Mesenchymal stem cell (in vitro differentiated cells and primary cell): ENCODE measurements around the gene NRXN3.

ENCODE experiments used
- DNase-seq: peaks from one replicate; pipeline ENCODE4 v3.0.0-alpha.2; 2013
- H2AFZ ChIP-seq: one replicate; pipeline ENCODE4 v1.6.1; 2013; ENCODE audit warnings: low read depth, mild to moderate bottlenecking, control low read depth, inconsistent platforms, low read length, moderate library complexity
- H2AK5ac ChIP-seq: 2 replicates; pipeline ENCODE4 v1.6.1; 2013; ENCODE audit warnings: low read length, moderate library complexity, mild to moderate bottlenecking, inconsistent platforms; ENCODE audit not compliant: severe bottlenecking
- H2BK120ac ChIP-seq: one replicate; pipeline ENCODE4 v1.6.1; 2013; ENCODE audit warnings: low read depth, mild to moderate bottlenecking, inconsistent platforms, low read length, moderate library complexity
- H2BK12ac ChIP-seq, 2 experiments: one replicate each; pipeline ENCODE4 v1.6.1; 2013; ENCODE audit warnings: inconsistent platforms in 2 of 2, low read length in 2 of 2, mild to moderate bottlenecking in 2 of 2, moderate library complexity in 2 of 2, control low read depth in 1 of 2
- H2BK15ac ChIP-seq: one replicate; pipeline ENCODE4 v1.6.1; 2013; ENCODE audit warnings: mild to moderate bottlenecking, low read depth, inconsistent platforms; ENCODE audit not compliant: poor library complexity, severe bottlenecking
- H2BK5ac ChIP-seq: 2 replicates; pipeline ENCODE4 v1.6.1; 2013; ENCODE audit warnings: low read depth, mild to moderate bottlenecking, low read length, control low read depth, inconsistent platforms; ENCODE audit not compliant: poor library complexity, severe bottlenecking
- H3K14ac ChIP-seq, 2 experiments: one replicate each; pipeline ENCODE4 v1.6.1; 2013; ENCODE audit warnings: inconsistent platforms in 2 of 2, low read length in 2 of 2, control low read depth in 1 of 2, mild to moderate bottlenecking in 1 of 2, moderate library complexity in 1 of 2
- H3K18ac ChIP-seq, 2 experiments: one replicate each; pipeline ENCODE4 v1.6.1; 2013; ENCODE audit warnings: inconsistent platforms in 2 of 2, low read length in 2 of 2, control low read depth in 1 of 2, low read depth in 1 of 2, mild to moderate bottlenecking in 1 of 2
- H3K23ac ChIP-seq, 2 experiments: one replicate each; pipeline ENCODE4 v1.6.1; 2013; ENCODE audit warnings: inconsistent platforms in 2 of 2, low read length in 2 of 2, mild to moderate bottlenecking in 2 of 2, moderate library complexity in 2 of 2, control low read depth in 1 of 2
- H3K27ac ChIP-seq: 2 replicates; pipeline ENCODE4 v1.5.1; 2013; ENCODE audit warnings: mild to moderate bottlenecking, moderate library complexity, low read length, control low read depth, inconsistent platforms; ENCODE audit not compliant: poor library complexity, severe bottlenecking
- H3K27me3 ChIP-seq, 2 experiments: 2 replicates each; pipeline versions ENCODE4 v1.6.1 to v1.7.0; 2013; ENCODE audit warnings: low read length in 2 of 2, mild to moderate bottlenecking in 2 of 2, moderate library complexity in 2 of 2, control low read depth in 1 of 2, inconsistent platforms in 1 of 2; ENCODE audit not compliant: control insufficient read depth in 1 of 2, insufficient read depth in 1 of 2
- H3K36me3 ChIP-seq, 2 experiments: 2 replicates each; pipeline versions ENCODE4 v1.6.1 to v1.7.0; 2013; ENCODE audit warnings: low read length in 2 of 2, control low read depth in 1 of 2, inconsistent platforms in 1 of 2, low read depth in 1 of 2, mild to moderate bottlenecking in 1 of 2; ENCODE audit not compliant: insufficient read depth in 2 of 2, control insufficient read depth in 1 of 2
- H3K4ac ChIP-seq, 2 experiments: one replicate each; pipeline ENCODE4 v1.6.1; 2013; ENCODE audit warnings: inconsistent platforms in 2 of 2, low read length in 2 of 2, mild to moderate bottlenecking in 2 of 2, moderate library complexity in 2 of 2, control low read depth in 1 of 2, low read depth in 1 of 2
- H3K4me1 ChIP-seq: 2 replicates; pipeline ENCODE4 v1.6.1; 2013; ENCODE audit warnings: low read depth, low read length, control low read depth; ENCODE audit not compliant: control insufficient read depth, insufficient read depth
- H3K4me2 ChIP-seq: 2 replicates; pipeline ENCODE4 v1.6.1; 2013; ENCODE audit warnings: low read length, mild to moderate bottlenecking, inconsistent platforms; ENCODE audit not compliant: poor library complexity, severe bottlenecking
- H3K4me3 ChIP-seq, 2 experiments: 2 replicates each; pipeline versions ENCODE4 v1.5.1 to v1.7.0; 2013; ENCODE audit warnings: low read length in 2 of 2, mild to moderate bottlenecking in 2 of 2, control low read depth in 1 of 2, low read depth in 1 of 2; ENCODE audit not compliant: insufficient read depth in 1 of 2
- H3K79me1 ChIP-seq: replicated peaks from 2 replicates; pipeline ENCODE4 v1.6.1; 2013; ENCODE audit warnings: mild to moderate bottlenecking, control low read depth, low read length, inconsistent platforms; ENCODE audit not compliant: poor library complexity, severe bottlenecking
- H3K9ac ChIP-seq: 2 replicates; pipeline ENCODE4 v1.7.0; 2013; ENCODE audit warnings: mild to moderate bottlenecking, low read length, moderate library complexity
- H3K9me3 ChIP-seq: 2 replicates; pipeline ENCODE4 v1.7.0; 2013; ENCODE audit warnings: mild to moderate bottlenecking, low read length; ENCODE audit not compliant: control insufficient read depth
- H4K8ac ChIP-seq: one replicate; pipeline ENCODE4 v1.6.1; 2013; ENCODE audit warnings: inconsistent platforms, mild to moderate bottlenecking, low read length, moderate library complexity
- H4K91ac ChIP-seq: one replicate; pipeline ENCODE4 v1.6.1; 2013; ENCODE audit warnings: mild to moderate bottlenecking, low read length, inconsistent platforms
- WGBS: methylation state at CpG from one replicate; pipeline ENCODE4 v1.1.7; 2013; ENCODE audit warnings: mixed read lengths; 5-methylcytosine and 5-hydroxymethylcytosine counted together

NRXN3 gene

DNA sequence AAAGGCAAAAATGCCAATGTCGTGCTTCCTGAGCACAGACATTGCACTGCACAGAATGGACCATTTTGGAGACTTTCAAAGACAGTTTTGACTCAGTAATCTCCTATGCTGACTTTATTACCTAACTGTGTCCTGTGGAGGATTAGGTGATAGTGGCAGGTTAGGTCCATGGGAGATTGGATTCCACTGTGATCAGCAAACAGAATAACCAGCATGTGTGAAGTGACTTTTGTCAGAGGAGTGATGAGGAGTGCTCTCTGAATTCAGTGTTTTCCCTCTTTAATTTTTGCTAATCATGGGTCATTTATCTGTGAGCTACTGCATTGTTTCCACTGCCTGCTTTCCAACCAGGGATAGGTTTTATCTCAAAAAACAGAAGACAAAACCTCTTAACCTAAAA is 1378.7 kb downstream of the NRXN3 start:
- Histone ChIP-seq H3K23ac (no peak overlapping the region), H2AFZ (no peak overlapping the region), H3K36me3 (no peaks in the 10 kb centered on the region), H3K14ac (no peak overlapping the region), H3K4me1 (peaks cover 3% of the 10 kb centered on the region), H3K4ac (no peak overlapping the region), H3K9me3 (no peaks in the 10 kb centered on the region), H2AK5ac (no peak overlapping the region), H2BK15ac (no peak overlapping the region), H3K18ac (no peak overlapping the region), H2BK5ac (no peak overlapping the region), H2BK120ac (no peak overlapping the region), H2BK12ac (no peak overlapping the region), H3K9ac (no peak overlapping the region), H4K91ac (no peak overlapping the region), H4K8ac (no peak overlapping the region), H3K4me3 (no peak overlapping the region), H3K27ac (no peak overlapping the region), H3K27me3 (no peaks in the 10 kb centered on the region), H3K4me2 (no peak overlapping the region), H3K79me1 (no peaks in the 10 kb centered on the region)
- WGBS = 100% methylated on average over 1 of the region's 1 CpG
- DNase-seq = no peak

GRCh38 chr14:79549515-79549914 is 1379.3 kb downstream of the NRXN3 start:
- Histone ChIP-seq H3K23ac (no peak overlapping the region), H4K91ac (no peak overlapping the region)

GRCh38 chr14:79551523-79551922 is 1381.3 kb downstream of the NRXN3 start:
- no peak overlapping the region for H2BK15ac ChIP-seq
- no peaks in the 10 kb centered on the region for H3K79me1 ChIP-seq
- H2AFZ ChIP-seq = no peak overlapping the region
- no peak overlapping the region for H3K9ac ChIP-seq
- H2BK12ac ChIP-seq = no peak overlapping the region
- no peak overlapping the region for H3K27ac ChIP-seq
- H3K36me3 ChIP-seq = no peaks in the 10 kb centered on the region
- H2BK5ac ChIP-seq = no peak overlapping the region
- no peak overlapping the region for H4K8ac ChIP-seq
- H3K18ac ChIP-seq = no peak overlapping the region
- H3K23ac ChIP-seq = no peak overlapping the region
- no peaks in the 10 kb centered on the region for H3K27me3 ChIP-seq
- DNase-seq = no peak
- H4K91ac ChIP-seq = no peak overlapping the region
- no peak overlapping the region for H3K14ac ChIP-seq
- H3K4me1 ChIP-seq = peaks cover 3% of the 10 kb centered on the region
- no peak overlapping the region for H3K4me3 ChIP-seq
- 91% methylated on average over 4 of the region's 4 CpGs for WGBS
- H2BK120ac ChIP-seq = no peak overlapping the region
- no peaks in the 10 kb centered on the region for H3K9me3 ChIP-seq
- H3K4ac ChIP-seq = no peak overlapping the region
- H2AK5ac ChIP-seq = no peak overlapping the region
- H3K4me2 ChIP-seq = no peak overlapping the region

More at GRCh38 chr14:79549515-79549914, 1379.3 kb downstream of the NRXN3 start:
- H3K9ac ChIP-seq = no peak overlapping the region
- H3K27ac ChIP-seq = no peak overlapping the region
- H3K79me1 ChIP-seq = no peaks in the 10 kb centered on the region
- H2BK12ac ChIP-seq = peak overlapping the region in 1 of 2 experiments; percentile 31
- H2BK15ac ChIP-seq = no peak overlapping the region
- peaks cover 3% of the 10 kb centered on the region for H3K4me1 ChIP-seq
- H2AK5ac ChIP-seq = no peak overlapping the region
- DNase-seq = peak; percentile 20
- H4K8ac ChIP-seq = no peak overlapping the region
- peak overlapping the region in 1 of 2 experiments; percentile 42 for H3K4ac ChIP-seq
- H3K4me2 ChIP-seq = no peak overlapping the region
- no peak overlapping the region for H3K4me3 ChIP-seq
- no peaks in the 10 kb centered on the region for H3K36me3 ChIP-seq
- H3K18ac ChIP-seq = peak overlapping the region in 1 of 2 experiments; percentile 56
- no peaks in the 10 kb centered on the region for H3K9me3 ChIP-seq
- 73% methylated on average over 5 of the region's 5 CpGs for WGBS
- H3K27me3 ChIP-seq = no peaks in the 10 kb centered on the region
- H2BK120ac ChIP-seq = no peak overlapping the region
- H3K14ac ChIP-seq = no peak overlapping the region
- H2AFZ ChIP-seq = no peak overlapping the region
- no peak overlapping the region for H2BK5ac ChIP-seq

- no peak overlapping the region for H3K14ac ChIP-seq
Measured at GRCh38 chr14:79552778-79553177, 1382.6 kb downstream of the NRXN3 start.

More at GRCh38 chr14:79552778-79553177, 1382.6 kb downstream of the NRXN3 start:
- Histone ChIP-seq H3K4ac (no peak overlapping the region), H3K4me1 (peaks cover 3% of the 10 kb centered on the region), H3K4me2 (no peak overlapping the region), H3K79me1 (no peaks in the 10 kb centered on the region), H3K27me3 (no peaks in the 10 kb centered on the region), H2BK12ac (no peak overlapping the region), H3K27ac (no peak overlapping the region), H2AK5ac (no peak overlapping the region), H2AFZ (no peak overlapping the region), H2BK15ac (no peak overlapping the region), H4K8ac (no peak overlapping the region), H3K36me3 (no peaks in the 10 kb centered on the region), H3K9me3 (no peaks in the 10 kb centered on the region), H3K18ac (no peak overlapping the region), H4K91ac (no peak overlapping the region), H3K23ac (no peak overlapping the region), H2BK5ac (no peak overlapping the region), H2BK120ac (no peak overlapping the region), H3K9ac (no peak overlapping the region), H3K4me3 (no peak overlapping the region)
- WGBS = no CpG with 5 or more reads among the region's 1 CpG
- no peak for DNase-seq
